Esophagus muscularis mucosa (tissue), 4 donors: Measurements from ENCODE around the gene ARID2.

Experiments used
- EP300 ChIP-seq: sonication (generic); formaldehyde crosslinking; IDR thresholded peaks from one replicate; pipeline ENCODE4 v1.6.1; 2017; ENCODE audit warnings: antibody characterized with exemption
- POLR2A ChIP-seq: fragments of 450-650 bp; IDR thresholded peaks from one replicate; pipeline ENCODE4 v1.6.1; 2017; ENCODE audit warnings: antibody characterized with exemption, moderate library complexity, mild to moderate bottlenecking, low read depth
- POLR2AphosphoS5 ChIP-seq, 2 donors: sonication (generic); formaldehyde crosslinking; IDR thresholded peaks; one replicate each; pipeline ENCODE4 v1.6.1; 2017; ENCODE audit warnings: antibody characterized with exemption in 2 of 2
- TF ChIP-seq, protein P1 (sequence below), 3 experiments: fragments of 200-600 bp in 2 of 3; fragments of 450-650 bp in 1 of 3; sonication (generic) in 2 of 3; IDR thresholded peaks; one replicate each; pipeline ENCODE4 v1.5.1; 2017 to 2019; ENCODE audit warnings: antibody characterized with exemption in 3 of 3, mild to moderate bottlenecking in 2 of 3, moderate library complexity in 1 of 3

DNA sequence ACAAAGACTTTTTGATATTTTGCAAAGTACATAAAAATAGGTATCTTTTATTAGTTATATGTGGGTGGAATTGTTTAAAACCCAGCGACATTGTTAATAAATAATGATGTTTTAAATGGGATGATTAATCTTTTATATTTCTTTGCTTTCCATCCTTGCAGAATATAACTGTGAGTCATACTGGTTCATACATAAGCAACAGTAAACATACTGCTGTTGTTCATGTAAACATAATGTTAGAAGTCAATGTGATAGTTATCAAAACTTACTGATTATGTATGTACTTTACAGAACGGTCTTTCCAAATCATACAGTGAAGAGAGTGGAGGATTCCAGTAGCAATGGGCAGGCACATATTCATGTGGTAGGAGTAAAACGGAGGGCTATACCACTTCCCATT is 119.8 kb downstream of the ARID2 start:
- TF ChIP-seq EP300 (no peak), POLR2A (no peak), POLR2AphosphoS5 (IDR thresholded peaks at IDR 0.05) (no peak)
- TF ChIP-seq, protein P1, sequence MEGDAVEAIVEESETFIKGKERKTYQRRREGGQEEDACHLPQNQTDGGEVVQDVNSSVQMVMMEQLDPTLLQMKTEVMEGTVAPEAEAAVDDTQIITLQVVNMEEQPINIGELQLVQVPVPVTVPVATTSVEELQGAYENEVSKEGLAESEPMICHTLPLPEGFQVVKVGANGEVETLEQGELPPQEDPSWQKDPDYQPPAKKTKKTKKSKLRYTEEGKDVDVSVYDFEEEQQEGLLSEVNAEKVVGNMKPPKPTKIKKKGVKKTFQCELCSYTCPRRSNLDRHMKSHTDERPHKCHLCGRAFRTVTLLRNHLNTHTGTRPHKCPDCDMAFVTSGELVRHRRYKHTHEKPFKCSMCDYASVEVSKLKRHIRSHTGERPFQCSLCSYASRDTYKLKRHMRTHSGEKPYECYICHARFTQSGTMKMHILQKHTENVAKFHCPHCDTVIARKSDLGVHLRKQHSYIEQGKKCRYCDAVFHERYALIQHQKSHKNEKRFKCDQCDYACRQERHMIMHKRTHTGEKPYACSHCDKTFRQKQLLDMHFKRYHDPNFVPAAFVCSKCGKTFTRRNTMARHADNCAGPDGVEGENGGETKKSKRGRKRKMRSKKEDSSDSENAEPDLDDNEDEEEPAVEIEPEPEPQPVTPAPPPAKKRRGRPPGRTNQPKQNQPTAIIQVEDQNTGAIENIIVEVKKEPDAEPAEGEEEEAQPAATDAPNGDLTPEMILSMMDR (IDR thresholded peaks at IDR 0.05): no peak
